ENCODE results near the gene DPPA4. TPM values are rescaled to one million over a fixed set of nuclear protein-coding genes. Genes with fewer than 3 reads are reported as not detected.

DPPA4 gene
- total RNA-seq, 2 experiments from 2014 or later = 0.65 to 1.4 TPM

GRCh38 chr3:109351231-109351630 is 13.9 kb upstream of the DPPA4 start:
- POLR2A ChIA-PET = no interaction called here
- Mint-ChIP-seq H3K36me3 (ENCODE audit: low read depth) (no peaks in the 10 kb centered on the region), H3K4me3 (no peak overlapping the region), H3K9me3 (no peaks in the 10 kb centered on the region), H3K4me1 (ENCODE audit: low read depth) (no peaks in the 10 kb centered on the region), H3K27me3 (peaks cover 4% of the 10 kb centered on the region), H3K27ac (no peak overlapping the region)
- no peak for TF ChIP-seq CTCF (IDR thresholded peaks at IDR 0.05)
- no peak for DNase-seq
- ATAC-seq = no peak
- CTCF ChIA-PET = no interaction called here
- intact Hi-C loops (cut with micrococcal nuclease) = no loop called here

DNA sequence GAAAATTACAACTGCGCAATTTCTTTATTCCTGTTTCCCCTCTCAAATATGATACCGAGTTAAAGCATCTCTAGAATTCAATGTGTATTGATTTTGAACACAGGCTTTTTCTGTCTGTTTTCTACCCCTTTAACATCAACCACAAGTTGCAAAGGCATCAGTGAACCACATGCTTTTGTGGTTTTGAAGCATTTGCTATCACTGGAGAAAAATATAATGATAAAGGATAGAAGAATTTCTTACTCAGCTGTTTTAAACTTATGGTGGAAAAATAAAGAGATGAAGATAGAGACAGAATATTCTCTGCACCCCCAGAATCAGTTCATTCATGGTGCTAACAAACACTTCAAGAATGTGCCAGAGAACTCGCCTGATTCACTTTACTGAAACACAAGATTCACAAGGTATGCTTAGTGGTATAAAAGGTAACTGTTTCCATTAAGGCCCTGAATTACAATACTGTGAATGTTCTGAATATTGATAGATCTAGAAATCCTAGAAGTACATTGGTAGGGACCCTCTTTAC is 9.5 kb upstream of the DPPA4 start:
- POLR2A ChIA-PET = no interaction called here
- intact Hi-C loops (cut with micrococcal nuclease) = no loop called here
- Mint-ChIP-seq H3K27ac (no peak overlapping the region), H3K4me3 (no peak overlapping the region), H3K27me3 (peaks cover 1% of the 10 kb centered on the region), H3K4me1 (ENCODE audit: low read depth) (no peaks in the 10 kb centered on the region), H3K36me3 (ENCODE audit: low read depth) (no peaks in the 10 kb centered on the region), H3K9me3 (no peaks in the 10 kb centered on the region)
- DNase-seq = no peak
- CTCF ChIA-PET = interaction anchor here (0.8 kb wide), 1 partner anchor 323 kb away, joined by 3 read pairs; no protein-coding TSS in a partner anchor
- no peak for TF ChIP-seq CTCF (IDR thresholded peaks at IDR 0.05)
- ATAC-seq = no peak

DNA sequence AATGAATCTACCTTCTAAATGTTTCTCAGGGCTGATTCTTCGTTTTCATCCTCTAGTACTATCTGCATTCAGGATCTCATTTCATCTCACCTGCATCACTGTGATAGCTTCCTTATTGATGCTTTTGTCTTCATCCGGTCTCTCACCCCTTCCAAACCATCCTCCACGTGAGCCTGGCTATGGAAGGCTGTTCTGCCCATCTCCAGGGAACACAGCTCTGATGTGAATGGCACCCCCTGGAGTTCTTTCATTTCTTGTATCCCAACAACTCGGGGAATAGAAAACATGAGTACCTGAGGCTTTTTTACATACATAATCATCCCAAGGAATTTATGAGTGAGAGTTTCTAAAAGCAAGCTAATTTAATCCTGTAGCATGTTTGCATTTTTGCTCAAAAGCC is 8.8 kb upstream of the DPPA4 start:
- no peak for TF ChIP-seq CTCF (IDR thresholded peaks at IDR 0.05)
- CTCF ChIA-PET = interaction anchor here (0.8 kb wide), 1 partner anchor 322 kb away, joined by 3 read pairs; no protein-coding TSS in a partner anchor

DNA sequence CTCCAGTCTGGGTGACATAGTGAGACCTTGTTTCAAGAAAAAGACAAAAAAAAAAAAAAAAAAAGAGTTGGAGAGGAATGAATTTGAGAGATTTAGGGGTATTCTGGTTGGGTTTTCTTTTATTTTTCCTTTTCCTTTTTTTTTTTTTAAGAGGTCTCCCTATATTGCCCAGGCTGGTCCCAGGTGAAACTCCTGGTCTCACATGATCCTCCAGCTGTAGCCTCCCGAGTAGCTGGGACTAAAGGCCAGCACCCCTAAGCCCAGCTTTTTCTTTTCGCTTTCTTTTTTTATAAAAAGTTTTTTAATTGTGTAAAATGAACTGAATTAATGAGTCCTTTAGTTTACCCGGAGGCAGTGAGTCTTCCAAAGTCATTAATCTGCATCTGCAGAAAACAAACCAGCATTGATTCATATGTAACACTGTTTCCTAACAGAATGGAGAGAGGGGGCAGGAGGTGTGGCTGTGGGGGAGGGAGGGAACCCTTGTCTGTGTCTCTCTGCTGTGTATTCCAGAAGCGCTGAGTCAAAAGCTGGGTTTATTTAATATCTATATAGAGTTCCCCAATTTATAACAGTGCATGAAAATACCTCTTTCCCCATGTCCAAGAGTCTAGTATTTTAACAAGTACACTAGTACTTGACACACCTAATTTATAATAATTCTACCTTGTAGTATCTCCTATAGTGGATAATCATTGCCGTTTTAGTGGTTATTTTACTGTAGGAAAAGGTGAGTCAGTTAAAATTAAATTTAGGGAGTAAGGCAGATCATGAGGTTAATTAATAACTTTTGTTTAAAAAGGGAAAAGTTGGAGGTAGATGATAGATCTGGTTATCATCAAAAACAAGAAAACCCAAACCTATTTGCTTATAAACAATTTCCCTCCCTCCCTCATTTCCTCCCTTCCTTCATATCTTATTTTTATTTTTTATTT is 2.6 kb upstream of the DPPA4 start:
- peaks cover 26% of the 10 kb centered on the region for H3K27me3 Mint-ChIP-seq
- peaks cover 2% of the 10 kb centered on the region for H3K9me3 Mint-ChIP-seq
- TF ChIP-seq CTCF (IDR thresholded peaks at IDR 0.05) = no peak
- ATAC-seq (no peak), DNase-seq (no peak)
- intact Hi-C loops (cut with micrococcal nuclease) = no loop called here
- H3K27ac Mint-ChIP-seq = no peak overlapping the region
- ChIA-PET POLR2A (no interaction called here), CTCF (no interaction called here)
- H3K4me1 Mint-ChIP-seq (ENCODE audit: low read depth) = peaks cover 13% of the 10 kb centered on the region
- no peak overlapping the region for H3K4me3 Mint-ChIP-seq
- H3K36me3 Mint-ChIP-seq (ENCODE audit: low read depth) = peaks cover 4% of the 10 kb centered on the region

More for the DNA sequence above, 8.8 kb upstream of the DPPA4 start:
- no peaks in the 10 kb centered on the region for H3K36me3 Mint-ChIP-seq (ENCODE audit: low read depth)
- H3K4me1 Mint-ChIP-seq (ENCODE audit: low read depth) = no peaks in the 10 kb centered on the region
- no peak for DNase-seq
- no peak for ATAC-seq
- H3K27me3 Mint-ChIP-seq = peaks cover 1% of the 10 kb centered on the region
- no peaks in the 10 kb centered on the region for H3K9me3 Mint-ChIP-seq
- no peak overlapping the region for H3K27ac Mint-ChIP-seq
- no peak overlapping the region for H3K4me3 Mint-ChIP-seq
- intact Hi-C loops (cut with micrococcal nuclease) = no loop called here
- POLR2A ChIA-PET = interaction anchor here (0.6 kb wide), 1 partner anchor 82 kb away, joined by 4 read pairs; no protein-coding TSS in a partner anchor

DNA sequence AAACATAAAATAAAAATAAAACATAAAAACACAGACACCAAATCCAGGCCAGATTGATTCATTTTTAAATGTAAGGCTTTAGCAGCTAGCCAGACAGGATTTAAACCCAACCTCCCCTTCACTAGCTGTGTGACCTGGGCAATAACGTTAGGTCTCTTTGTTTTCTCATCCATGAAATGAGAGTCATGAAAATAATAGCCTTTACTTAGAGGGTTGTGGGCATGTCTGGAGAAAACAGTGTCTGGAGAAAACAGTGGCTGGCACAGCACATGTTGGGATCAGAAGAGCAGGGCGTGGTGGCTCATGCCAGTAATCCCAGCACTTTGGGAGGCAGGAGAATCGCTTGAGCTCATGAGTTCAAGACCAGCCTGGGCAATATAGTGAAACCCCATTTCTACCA is 1.9 kb upstream of the DPPA4 start:
- Mint-ChIP-seq H3K27ac (no peak overlapping the region), H3K9me3 (peaks cover 2% of the 10 kb centered on the region), H3K36me3 (ENCODE audit: low read depth) (peaks cover 4% of the 10 kb centered on the region), H3K4me1 (ENCODE audit: low read depth) (peaks cover 13% of the 10 kb centered on the region), H3K4me3 (no peak overlapping the region), H3K27me3 (peaks cover 30% of the 10 kb centered on the region)
- ATAC-seq = no peak
- ChIA-PET CTCF (no interaction called here), POLR2A (no interaction called here)
- no peak for DNase-seq
- TF ChIP-seq CTCF (IDR thresholded peaks at IDR 0.05) = no peak
- intact Hi-C loops (cut with micrococcal nuclease) = no loop called here

Measured in activated CD8-positive, alpha-beta T cell treated with anti-CD3 and anti-CD28 coated beads for 36 hours (primary cell).